Hippocampal formation (tissue), 2 donors: ENCODE data around the gene CIRBP.
"Not testable (repeated sequence)": the region's sequence is repeated elsewhere in the genome, so short reads cannot be mapped to it uniquely, and the experiment has no call there.

Source experiments
- DNase-seq, 2 donors: peaks; one replicate each; lab custom pipeline; 2025; lab: John Stamatoyannopoulos, UW

The CIRBP gene

GRCh38 chr19:1309977-1310852, 41.1 kb downstream of the CIRBP start:
- DNase-seq = no peak

DNA sequence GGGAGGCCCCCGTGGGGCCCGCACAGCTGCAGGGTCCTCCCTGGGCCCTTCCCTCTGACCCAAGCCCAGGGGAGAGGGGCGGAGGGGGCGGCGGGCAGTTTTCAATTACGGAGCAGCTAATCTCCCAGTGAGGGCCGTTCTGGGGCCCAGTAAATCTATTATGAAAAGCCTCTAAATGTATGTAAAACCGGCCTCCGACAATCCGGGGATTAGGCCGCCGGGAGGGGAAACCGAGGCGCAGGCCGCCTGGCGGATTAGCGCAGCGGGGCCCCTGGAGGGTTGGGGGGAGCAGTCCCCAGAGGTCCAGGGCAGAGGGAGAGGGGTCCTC, 41.7 kb downstream of the CIRBP start:
- DNase-seq = no peak

DNA sequence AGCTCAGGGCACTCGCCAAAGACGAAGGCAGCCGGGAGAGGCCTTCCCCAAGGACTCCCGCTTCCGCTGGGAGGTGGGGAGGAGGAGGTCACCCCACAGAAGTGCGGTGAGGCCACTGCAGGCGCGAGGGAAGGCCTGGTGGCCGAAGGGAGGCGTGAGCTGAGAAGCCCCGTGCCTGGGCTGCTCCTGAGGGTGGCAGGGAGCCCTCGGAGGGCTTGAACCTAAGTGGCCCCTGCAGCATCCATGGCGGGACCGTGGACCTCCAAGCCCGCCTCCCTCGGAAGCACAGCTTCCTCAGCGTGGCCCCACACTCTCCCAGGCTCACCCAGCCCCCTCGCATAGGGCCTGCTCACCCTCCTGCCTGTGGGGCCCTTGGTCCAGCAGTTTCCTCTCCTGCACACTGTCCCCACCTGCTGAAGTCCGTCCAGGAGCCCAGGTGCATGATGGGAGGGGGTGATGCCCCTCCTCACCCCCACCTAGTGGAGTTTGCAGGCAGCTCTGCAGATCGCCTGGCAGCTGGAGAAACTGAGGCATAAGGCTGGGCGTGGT, 42.5 kb downstream of the CIRBP start:
- no peak for DNase-seq

DNA sequence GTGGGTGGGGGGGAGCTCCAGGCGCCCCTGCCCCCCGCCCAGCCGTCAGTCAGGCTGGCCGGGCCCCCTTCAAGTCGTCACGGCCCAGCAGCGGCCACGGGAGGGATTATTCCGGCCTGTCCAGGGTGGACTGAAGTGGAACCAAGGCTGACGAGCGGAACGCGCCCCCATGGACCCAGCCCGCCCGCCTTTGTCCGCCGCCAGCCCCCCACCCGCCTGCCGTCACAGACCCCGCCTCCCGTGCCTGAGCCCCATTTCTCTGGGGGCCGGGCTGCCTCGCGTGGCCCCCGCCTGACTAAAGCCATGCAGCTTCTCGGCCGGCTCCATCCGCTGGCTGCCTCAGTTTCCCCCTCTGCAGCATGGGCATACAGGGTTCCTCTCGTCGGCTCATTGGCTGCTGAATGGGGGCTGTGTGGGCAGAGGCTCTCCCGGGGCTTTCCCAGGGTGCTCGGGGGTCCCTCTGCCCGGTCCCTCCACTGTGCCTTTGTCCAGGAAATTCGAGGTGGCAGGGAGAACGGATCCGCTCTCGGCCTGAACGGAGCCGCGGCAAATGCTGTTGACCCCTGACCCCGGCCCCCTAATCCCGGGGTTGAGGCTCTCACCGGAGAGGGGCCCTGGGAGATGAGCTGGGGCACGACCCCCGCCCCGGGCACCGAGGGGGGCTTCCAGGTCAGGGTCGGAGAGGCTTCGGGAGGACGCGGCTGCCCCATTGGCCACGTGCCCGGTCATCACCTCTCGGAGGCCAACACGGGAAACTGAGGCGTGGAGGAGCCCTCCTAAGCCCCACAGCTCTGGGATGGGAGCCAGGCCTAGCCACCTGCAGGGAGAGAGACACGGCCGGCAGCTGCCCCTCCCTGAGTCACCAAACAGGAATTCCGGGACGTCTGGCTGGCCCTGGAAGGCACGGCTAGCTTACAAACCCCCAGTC, 43.9 kb downstream of the CIRBP start:
- no peak for DNase-seq

GRCh38 chr19:1313695-1314613, 44.8 kb downstream of the CIRBP start:
- DNase-seq = no peak

DNA sequence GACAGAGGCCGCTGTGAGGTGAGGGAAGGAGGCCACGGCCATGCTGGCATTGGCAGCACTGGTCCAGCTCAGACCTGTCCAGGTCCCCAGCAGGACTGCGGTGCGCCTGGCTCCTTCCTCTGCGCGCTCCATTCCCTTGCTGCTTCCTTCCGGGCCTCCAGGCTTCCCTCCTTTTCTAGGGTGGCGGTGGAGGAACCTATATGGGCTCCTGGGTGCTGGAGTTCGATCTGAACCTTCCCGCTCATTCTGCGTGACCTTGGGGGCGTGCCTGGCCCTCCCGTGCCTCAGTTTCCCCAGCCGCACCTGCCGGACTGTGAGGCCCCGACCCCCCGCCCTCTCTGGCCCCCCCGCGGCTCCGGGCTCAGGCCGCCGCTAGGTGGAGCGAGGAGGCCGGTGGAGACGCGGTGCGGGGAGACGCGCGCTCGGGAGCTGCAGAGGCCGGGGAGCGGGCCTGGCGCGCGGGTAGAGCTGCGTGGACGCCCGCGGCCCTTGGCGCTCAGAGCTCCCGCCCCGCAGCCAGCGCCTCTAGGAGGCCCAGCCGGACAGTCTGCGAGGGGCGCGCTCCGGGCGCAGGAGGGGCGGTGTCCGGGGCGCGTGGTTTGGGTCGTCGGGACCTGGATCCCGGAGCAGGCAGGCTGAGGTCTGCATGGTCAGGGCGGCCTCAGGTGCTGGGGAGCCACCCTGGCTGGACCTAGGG, 46.5 kb downstream of the CIRBP start:
- peak; percentile 56 for DNase-seq

- no peak for DNase-seq
Measured at GRCh38 chr19:1316466-1316865, 47.3 kb downstream of the CIRBP start.

- DNase-seq = no peak
Measured at GRCh38 chr19:1317274-1318003, 48.3 kb downstream of the CIRBP start.

DNA sequence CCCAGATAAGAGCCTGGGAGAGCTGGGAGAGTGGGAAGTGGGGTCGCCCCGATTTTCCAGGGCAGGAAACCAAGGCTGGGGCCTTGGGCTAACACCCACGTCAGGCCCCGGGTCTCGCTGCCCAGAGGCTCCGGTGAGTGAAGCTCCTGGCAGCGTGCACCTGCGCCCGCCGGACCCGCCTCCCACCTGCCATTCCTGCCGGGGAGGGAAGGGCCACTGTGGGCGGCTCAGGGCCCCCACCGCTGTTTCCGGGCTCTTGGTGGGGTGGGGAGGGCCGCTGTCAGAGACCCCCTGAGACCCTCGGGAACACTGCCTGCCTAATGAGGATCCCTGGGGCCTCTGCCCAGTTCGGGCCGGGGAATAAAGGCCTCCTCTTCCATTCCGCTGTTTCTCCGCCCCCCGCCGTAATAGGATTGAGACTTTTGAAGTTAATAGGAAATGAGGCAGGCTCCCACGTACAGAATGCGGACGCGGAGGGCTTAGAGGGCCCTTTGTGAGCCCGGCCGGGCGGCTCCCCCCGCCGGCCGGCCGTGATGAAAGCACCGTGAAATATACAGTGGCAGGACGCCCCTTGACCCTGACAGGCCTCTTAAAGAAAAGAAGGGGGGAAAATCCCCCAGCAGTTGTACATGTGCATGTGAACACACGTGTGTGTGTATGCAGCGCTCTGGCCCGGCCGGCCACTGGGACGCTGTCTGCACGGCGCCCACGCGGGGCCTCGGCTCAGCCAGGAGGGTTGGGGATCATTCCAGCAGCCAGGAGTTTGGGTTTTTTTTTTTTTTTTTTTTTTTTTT, 49.7 kb downstream of the CIRBP start:
- no peak for DNase-seq

GRCh38 chr19:1320282-1320650, 51.1 kb downstream of the CIRBP start:
- DNase-seq = not testable (repeated sequence)

- DNase-seq = no peak
Measured at GRCh38 chr19:1321539-1321938, 52.4 kb downstream of the CIRBP start.

GRCh38 chr19:1322198-1322981, 53.3 kb downstream of the CIRBP start:
- no peak for DNase-seq

DNA sequence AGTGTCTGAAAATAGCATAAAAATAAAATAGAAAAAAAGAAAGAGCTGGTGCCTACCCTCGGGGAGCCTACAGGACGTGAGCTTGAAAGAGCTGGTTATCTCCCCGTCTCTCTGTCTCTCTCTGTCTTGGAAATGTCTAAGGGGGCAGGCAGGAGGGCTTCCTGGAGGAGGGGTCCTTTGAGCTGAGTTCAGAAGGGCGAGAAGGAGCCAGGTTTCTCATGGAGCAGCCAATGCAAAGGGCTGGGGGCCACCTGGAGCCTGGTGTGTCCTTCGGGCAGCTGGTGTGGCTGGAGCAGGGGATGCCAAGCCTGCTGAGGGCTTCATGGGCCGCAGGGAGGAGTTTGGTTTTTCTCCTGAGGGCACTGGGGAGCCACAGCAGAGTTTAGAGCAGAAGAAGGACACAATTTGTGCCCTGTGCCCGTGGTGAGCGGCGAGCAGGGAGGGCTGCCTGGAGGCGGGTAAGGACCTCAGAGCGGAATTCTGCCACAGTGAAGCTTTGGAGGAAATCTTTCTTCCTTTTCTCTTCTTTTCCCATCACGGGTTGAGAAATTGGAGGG, 55.2 kb downstream of the CIRBP start:
- no peak for DNase-seq
